Gastroesophageal sphincter (tissue), 4 donors: ENCODE data around the gene PAX5. TPM values are rescaled to one million over a fixed set of nuclear protein-coding genes. Genes with fewer than 3 reads are reported as not detected.

Source experiments
- ATAC-seq: fragments of 150-250 bp; one replicate; pipeline ENCODE4 v1.9.1; 2016; ENCODE audit warnings: mild to moderate bottlenecking, moderate library complexity
- H3K27ac ChIP-seq, 4 donors: fragments of 200-600 bp; sonication (generic) in 3 of 4; 1 replicate in 3 of 4; 2 replicates in 1 of 4; pipeline ENCODE4 v1.5.1; 2016 to 2019
- H3K27me3 ChIP-seq: fragments of 200-600 bp; sonication (generic); one replicate; pipeline ENCODE4 v1.5.1; 2019
- H3K36me3 ChIP-seq, 2 donors: fragments of 200-600 bp; sonication (generic); one replicate each; pipeline ENCODE4 v1.5.1; 2019; ENCODE audit warnings: control low read depth in 1 of 2
- H3K4me1 ChIP-seq, 3 donors: fragments of 200-600 bp; sonication (generic); 1 replicate in 2 of 3; 2 replicates in 1 of 3; pipeline ENCODE4 v1.5.1; 2016 to 2019; ENCODE audit warnings: control low read depth in 2 of 3
- H3K4me3 ChIP-seq, 2 donors: fragments of 200-600 bp; sonication (generic); one replicate each; pipeline ENCODE4 v1.5.1; 2019; ENCODE audit warnings: mild to moderate bottlenecking in 1 of 2, moderate library complexity in 1 of 2
- H3K9me3 ChIP-seq, 3 donors: fragments of 200-600 bp; sonication (generic); one replicate each; pipeline ENCODE4 v1.5.1; 2017 to 2019; ENCODE audit warnings: control low read depth in 2 of 3
- EP300 ChIP-seq: sonication (generic); formaldehyde crosslinking; IDR thresholded peaks from one replicate; pipeline ENCODE4 v1.6.1; 2017; ENCODE audit warnings: antibody characterized with exemption, mild to moderate bottlenecking
- POLR2A ChIP-seq, 2 donors: fragments of 450-650 bp; IDR thresholded peaks; one replicate each; pipeline ENCODE4 v1.6.1; 2017; ENCODE audit warnings: antibody characterized with exemption in 2 of 2, mild to moderate bottlenecking in 2 of 2, moderate library complexity in 1 of 2
- POLR2AphosphoS5 ChIP-seq: sonication (generic); formaldehyde crosslinking; IDR thresholded peaks from one replicate; pipeline ENCODE4 v1.6.1; 2017; ENCODE audit warnings: antibody characterized with exemption
- WGBS, 2 donors: methylation state at CpG; one replicate each; pipeline ENCODE4 v1.1.5; 2018; ENCODE audit warnings: low coverage in 1 of 2; 5-methylcytosine and 5-hydroxymethylcytosine counted together
- total RNA-seq, 4 donors: library from RNA; depleted of rRNA; stranded (reverse); fragments of >200 nt; gene quantifications; one replicate each; pipeline ENCODE4 v1.1.0, GENCODE V29; 2016
- TF ChIP-seq, protein P1 (sequence below), 4 experiments: fragments of 200-600 bp in 2 of 4; fragments of 450-650 bp in 2 of 4; sonication (generic) in 1 of 4; IDR thresholded peaks; one replicate each; pipeline ENCODE4 v1.5.1; 2017 to 2019; ENCODE audit warnings: antibody characterized with exemption in 4 of 4, mild to moderate bottlenecking in 2 of 4, moderate library complexity in 2 of 4

PAX5 gene
- total RNA-seq, 4 donors from 2014 or later = under 0.01 TPM; not detected in 3

GRCh38 chr9:36827593-36827992 is 206.5 kb downstream of the PAX5 start:
- Histone ChIP-seq H3K27ac (no peak overlapping the region), H3K4me3 (no peak overlapping the region), H3K27me3 (peaks cover 13% of the 10 kb centered on the region), H3K9me3 (no peaks in the 10 kb centered on the region), H3K36me3 (no peaks in the 10 kb centered on the region), H3K4me1 (no peaks in the 10 kb centered on the region)
- no peak for ATAC-seq
- no peak for TF ChIP-seq POLR2AphosphoS5
- TF ChIP-seq, protein P1, sequence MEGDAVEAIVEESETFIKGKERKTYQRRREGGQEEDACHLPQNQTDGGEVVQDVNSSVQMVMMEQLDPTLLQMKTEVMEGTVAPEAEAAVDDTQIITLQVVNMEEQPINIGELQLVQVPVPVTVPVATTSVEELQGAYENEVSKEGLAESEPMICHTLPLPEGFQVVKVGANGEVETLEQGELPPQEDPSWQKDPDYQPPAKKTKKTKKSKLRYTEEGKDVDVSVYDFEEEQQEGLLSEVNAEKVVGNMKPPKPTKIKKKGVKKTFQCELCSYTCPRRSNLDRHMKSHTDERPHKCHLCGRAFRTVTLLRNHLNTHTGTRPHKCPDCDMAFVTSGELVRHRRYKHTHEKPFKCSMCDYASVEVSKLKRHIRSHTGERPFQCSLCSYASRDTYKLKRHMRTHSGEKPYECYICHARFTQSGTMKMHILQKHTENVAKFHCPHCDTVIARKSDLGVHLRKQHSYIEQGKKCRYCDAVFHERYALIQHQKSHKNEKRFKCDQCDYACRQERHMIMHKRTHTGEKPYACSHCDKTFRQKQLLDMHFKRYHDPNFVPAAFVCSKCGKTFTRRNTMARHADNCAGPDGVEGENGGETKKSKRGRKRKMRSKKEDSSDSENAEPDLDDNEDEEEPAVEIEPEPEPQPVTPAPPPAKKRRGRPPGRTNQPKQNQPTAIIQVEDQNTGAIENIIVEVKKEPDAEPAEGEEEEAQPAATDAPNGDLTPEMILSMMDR (IDR thresholded peaks at IDR 0.05) = no peak
- TF ChIP-seq POLR2A (IDR thresholded peaks at IDR 0.05) = no peak
- TF ChIP-seq EP300 = no peak
- WGBS, 2 donors = 50 to 67% methylated on average over 1 to 5 of the region's 5 CpGs

DNA sequence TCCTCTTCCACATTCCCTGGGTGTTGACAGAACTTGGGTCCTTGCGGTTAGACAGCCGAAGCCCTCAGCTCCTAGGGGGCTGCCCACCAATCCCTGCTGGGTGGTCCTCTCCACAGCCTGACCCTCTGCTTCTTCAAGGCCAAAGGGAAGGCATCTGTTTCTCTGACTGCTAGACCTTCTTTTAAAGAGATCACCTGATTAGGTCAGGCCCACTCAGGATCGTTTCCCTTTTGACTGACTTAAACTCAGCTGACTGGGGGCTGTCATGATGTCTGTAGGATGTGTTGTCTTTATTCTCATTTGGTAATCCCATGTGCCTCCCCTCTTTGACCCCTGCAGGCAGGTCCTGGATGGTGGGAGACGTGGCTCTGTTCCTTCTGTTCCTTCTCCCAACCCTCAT is 207.5 kb downstream of the PAX5 start:
- H3K27me3 ChIP-seq = peaks cover 13% of the 10 kb centered on the region
- no peak for ATAC-seq
- TF ChIP-seq POLR2A (IDR thresholded peaks at IDR 0.05) = no peak
- no peak for TF ChIP-seq EP300
- no peak for TF ChIP-seq POLR2AphosphoS5
- TF ChIP-seq, protein P1 (IDR thresholded peaks at IDR 0.05) = no peak
- H3K27ac ChIP-seq = no peak overlapping the region
- H3K36me3 ChIP-seq = no peaks in the 10 kb centered on the region
- 92 to 100% methylated on average over 1 to 4 of the region's 4 CpGs for WGBS, 2 donors
- no peak overlapping the region for H3K4me3 ChIP-seq
- H3K9me3 ChIP-seq = no peaks in the 10 kb centered on the region
- H3K4me1 ChIP-seq = no peaks in the 10 kb centered on the region

- Histone ChIP-seq H3K27ac (no peak overlapping the region), H3K27me3 (peaks cover 13% of the 10 kb centered on the region), H3K4me1 (no peaks in the 10 kb centered on the region), H3K9me3 (no peaks in the 10 kb centered on the region), H3K36me3 (no peaks in the 10 kb centered on the region), H3K4me3 (no peak overlapping the region)
- 68% methylated on average over 5 of the region's 8 CpGs; no CpG with 5 or more reads in 1 of the 2 donors for WGBS, 2 donors
- TF ChIP-seq EP300 (no peak), POLR2AphosphoS5 (no peak), POLR2A (IDR thresholded peaks at IDR 0.05) (no peak)
- TF ChIP-seq, protein P1 (IDR thresholded peaks at IDR 0.05) = no peak
- no peak for ATAC-seq
Measured at GRCh38 chr9:36825179-36825578, 208.9 kb downstream of the PAX5 start.

DNA sequence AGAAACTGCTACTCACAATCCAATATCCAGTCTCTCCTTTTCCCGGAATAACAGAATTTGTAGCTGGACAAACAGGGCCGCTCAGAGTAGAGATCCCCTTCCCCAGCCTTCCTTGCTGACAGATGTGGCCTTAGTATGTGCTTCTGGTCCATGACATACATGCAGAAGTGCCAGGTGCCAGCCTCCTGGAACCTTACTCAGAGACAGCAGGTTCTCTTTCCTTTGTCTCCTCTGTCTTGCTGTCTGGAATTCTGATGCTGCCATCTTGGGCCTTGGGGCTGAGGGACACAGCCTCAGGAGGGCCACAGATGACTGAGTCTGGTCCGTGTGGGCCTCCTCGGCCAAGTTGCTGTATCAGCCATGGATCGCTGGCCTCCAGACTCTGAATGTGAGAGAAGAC is 210.1 kb downstream of the PAX5 start:
- Histone ChIP-seq H3K4me3 (no peak overlapping the region), H3K27ac (no peak overlapping the region), H3K36me3 (no peaks in the 10 kb centered on the region), H3K9me3 (no peaks in the 10 kb centered on the region), H3K4me1 (peaks cover 0 to 6% (median 0%) of the 10 kb centered on the region in 3 donors), H3K27me3 (peaks cover 13% of the 10 kb centered on the region)
- ATAC-seq = no peak
- 52 to 57% methylated on average over 2 to 5 of the region's 5 CpGs for WGBS, 2 donors
- no peak for TF ChIP-seq POLR2AphosphoS5
- TF ChIP-seq, protein P1 (IDR thresholded peaks at IDR 0.05) = no peak

GRCh38 chr9:36823466-36823865 is 210.6 kb downstream of the PAX5 start:
- Histone ChIP-seq H3K36me3 (no peaks in the 10 kb centered on the region), H3K4me1 (peaks cover 0 to 10% (median 0%) of the 10 kb centered on the region in 3 donors), H3K27me3 (peaks cover 13% of the 10 kb centered on the region), H3K9me3 (no peaks in the 10 kb centered on the region), H3K4me3 (no peak overlapping the region), H3K27ac (no peak overlapping the region)
- WGBS, 2 donors = 78 to 86% methylated on average over 3 to 6 of the region's 6 CpGs
- no peak for TF ChIP-seq POLR2A (IDR thresholded peaks at IDR 0.05)
- TF ChIP-seq, protein P1 (IDR thresholded peaks at IDR 0.05) = no peak
- ATAC-seq = no peak
